ENCODE results near the gene TMEM53.

TMEM53 gene
- total RNA-seq = 0.52 to 1.9 (median 0.86) reads per million in 3 donors

GRCh38 chr1:44674113-44675000, at the start of gene TMEM53, which contains the start of gene ARMH1:
Gene TMEM53 (minus strand): TSS chr1:44674481. CDS start chr1:44674391, 90 bp downstream.
Gene ARMH1 (plus strand): TSS chr1:44674714. CDS start chr1:44689698, 14,984 bp downstream.
- peak within 1 kb of the TSS; percentile 92 for H3K4me3 ChIP-seq (ENCODE audit: insufficient read depth, low read depth, low read length, poor library complexity, severe bottlenecking)
- H3K9me3 ChIP-seq (ENCODE audit: control insufficient read depth, low read length) = no peaks in the 10 kb centered on the region
- DNase-seq = peak; percentile 89 to 93 (median 92)
- H3K27ac ChIP-seq (ENCODE audit: insufficient read depth, low read length, poor library complexity, severe bottlenecking) = peak within 1 kb of the TSS; percentile 80
- no peaks in the 10 kb centered on the region for H3K27me3 ChIP-seq (replicated peaks; ENCODE audit: control insufficient read depth, insufficient read depth, low read length, poor library complexity, severe bottlenecking)
- no peaks in the 10 kb centered on the region for H3K36me3 ChIP-seq (ENCODE audit: control insufficient read depth, insufficient read depth, low read length)
- peaks cover 4% of the 10 kb centered on the region for H3K4me1 ChIP-seq (ENCODE audit: control insufficient read depth, insufficient read depth, low read length, poor library complexity, severe bottlenecking)

DNA sequence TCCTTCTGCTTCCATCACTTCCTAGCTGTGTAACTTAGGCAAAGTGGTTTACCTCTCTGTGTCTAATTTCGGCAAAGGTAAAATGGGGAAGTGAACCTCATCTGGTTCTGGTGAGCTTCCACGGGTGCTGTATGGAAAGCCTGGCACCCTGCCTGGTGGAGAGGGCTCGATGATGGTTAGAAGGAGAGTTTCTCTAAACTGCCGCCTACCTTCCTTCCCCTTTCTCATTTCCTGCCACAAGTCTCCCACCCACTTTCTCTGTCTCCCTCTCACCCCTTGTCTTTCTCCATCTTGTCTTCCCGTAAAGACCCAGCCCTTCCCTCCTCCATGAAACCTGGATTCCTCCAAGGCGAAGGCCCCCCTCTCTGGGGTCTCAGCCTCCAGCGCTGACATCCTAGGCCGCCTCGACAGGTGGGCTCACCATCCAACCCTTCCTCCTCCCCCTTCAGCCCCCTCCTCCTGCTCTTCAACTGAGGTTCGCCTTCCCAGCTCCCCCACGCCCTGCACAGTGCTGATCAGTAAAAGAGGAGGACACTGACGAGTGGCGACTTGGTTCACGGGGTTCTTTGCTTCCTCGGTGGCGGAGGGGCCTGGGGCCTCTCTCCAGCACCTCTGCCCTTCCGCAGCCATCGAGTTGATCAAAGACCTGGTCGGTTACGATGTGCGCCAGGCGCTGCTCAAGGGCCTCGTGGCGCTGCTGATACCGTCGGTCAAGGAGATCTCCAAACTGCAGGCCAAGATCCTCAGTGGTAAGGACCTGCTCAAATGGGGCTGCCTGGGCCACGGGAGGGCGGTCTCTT, 49.4 kb upstream of the TMEM53 start:
- H3K9me3 ChIP-seq (ENCODE audit: control insufficient read depth, low read length) = no peaks in the 10 kb centered on the region
- DNase-seq = no peak
- no peaks in the 10 kb centered on the region for H3K27me3 ChIP-seq (replicated peaks; ENCODE audit: control insufficient read depth, insufficient read depth, low read length, poor library complexity, severe bottlenecking)
- no peaks in the 10 kb centered on the region for H3K36me3 ChIP-seq (ENCODE audit: control insufficient read depth, insufficient read depth, low read length)
- peak overlapping the region; percentile 7 for H3K4me3 ChIP-seq (ENCODE audit: insufficient read depth, low read depth, low read length, poor library complexity, severe bottlenecking)
- peaks cover 21% of the 10 kb centered on the region for H3K4me1 ChIP-seq (ENCODE audit: control insufficient read depth, insufficient read depth, low read length, poor library complexity, severe bottlenecking)
- H3K27ac ChIP-seq (ENCODE audit: insufficient read depth, low read length, poor library complexity, severe bottlenecking) = peak overlapping the region; percentile 50

GRCh38 chr1:44723064-44723463, 48.8 kb upstream of the TMEM53 start:
- Histone ChIP-seq H3K9me3 (ENCODE audit: control insufficient read depth, low read length) (no peaks in the 10 kb centered on the region), H3K27ac (ENCODE audit: insufficient read depth, low read length, poor library complexity, severe bottlenecking) (peak overlapping the region; percentile 50), H3K4me3 (ENCODE audit: insufficient read depth, low read depth, low read length, poor library complexity, severe bottlenecking) (peak overlapping the region; percentile 7), H3K27me3 (replicated peaks; ENCODE audit: control insufficient read depth, insufficient read depth, low read length, poor library complexity, severe bottlenecking) (no peaks in the 10 kb centered on the region), H3K36me3 (ENCODE audit: control insufficient read depth, insufficient read depth, low read length) (no peaks in the 10 kb centered on the region), H3K4me1 (ENCODE audit: control insufficient read depth, insufficient read depth, low read length, poor library complexity, severe bottlenecking) (peaks cover 21% of the 10 kb centered on the region)
- no peak for DNase-seq

- peak overlapping the region; percentile 57 for H3K27ac ChIP-seq (ENCODE audit: insufficient read depth, low read length, poor library complexity, severe bottlenecking)
- peak; percentile 41 to 51 (median 45) for DNase-seq
These were observed 47.4 kb upstream of the TMEM53 start for GRCh38 chr1:44721485-44722361.

GRCh38 chr1:44720281-44720680, 46.0 kb upstream of the TMEM53 start:
- no peaks in the 10 kb centered on the region for H3K36me3 ChIP-seq (ENCODE audit: control insufficient read depth, insufficient read depth, low read length)
- no peak overlapping the region for H3K27ac ChIP-seq (ENCODE audit: insufficient read depth, low read length, poor library complexity, severe bottlenecking)
- peaks cover 21% of the 10 kb centered on the region for H3K4me1 ChIP-seq (ENCODE audit: control insufficient read depth, insufficient read depth, low read length, poor library complexity, severe bottlenecking)
- H3K27me3 ChIP-seq (replicated peaks; ENCODE audit: control insufficient read depth, insufficient read depth, low read length, poor library complexity, severe bottlenecking) = no peaks in the 10 kb centered on the region
- H3K9me3 ChIP-seq (ENCODE audit: control insufficient read depth, low read length) = no peaks in the 10 kb centered on the region
- H3K4me3 ChIP-seq (ENCODE audit: insufficient read depth, low read depth, low read length, poor library complexity, severe bottlenecking) = no peak overlapping the region
- no peak for DNase-seq

More at GRCh38 chr1:44721485-44722361, 47.4 kb upstream of the TMEM53 start:
- H3K4me1 ChIP-seq (ENCODE audit: control insufficient read depth, insufficient read depth, low read length, poor library complexity, severe bottlenecking) = peaks cover 21% of the 10 kb centered on the region
- no peaks in the 10 kb centered on the region for H3K27me3 ChIP-seq (replicated peaks; ENCODE audit: control insufficient read depth, insufficient read depth, low read length, poor library complexity, severe bottlenecking)
- no peak overlapping the region for H3K4me3 ChIP-seq (ENCODE audit: insufficient read depth, low read depth, low read length, poor library complexity, severe bottlenecking)
- H3K9me3 ChIP-seq (ENCODE audit: control insufficient read depth, low read length) = no peaks in the 10 kb centered on the region
- no peaks in the 10 kb centered on the region for H3K36me3 ChIP-seq (ENCODE audit: control insufficient read depth, insufficient read depth, low read length)

DNA sequence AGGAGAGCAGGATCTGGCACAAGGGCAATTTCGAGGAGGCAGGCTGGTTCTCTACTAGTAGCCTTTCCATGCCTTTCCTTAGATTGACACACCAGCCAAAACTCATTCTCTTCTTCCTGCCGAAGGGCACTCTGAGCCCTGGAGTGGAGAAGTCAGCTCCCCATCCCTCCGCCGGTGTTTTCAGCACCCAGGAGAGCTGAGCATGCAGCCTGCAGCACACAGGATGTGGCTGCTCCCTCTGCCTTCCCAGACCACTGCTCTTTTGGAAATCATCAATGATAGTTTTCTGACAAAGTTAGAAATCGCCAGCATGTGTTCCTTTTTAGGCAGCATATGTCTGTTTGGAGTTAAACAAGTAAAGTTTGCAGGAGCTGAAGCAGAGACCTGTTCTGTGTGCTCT, 45.0 kb upstream of the TMEM53 start:
- Histone ChIP-seq H3K27ac (ENCODE audit: insufficient read depth, low read length, poor library complexity, severe bottlenecking) (no peak overlapping the region), H3K36me3 (ENCODE audit: control insufficient read depth, insufficient read depth, low read length) (no peaks in the 10 kb centered on the region), H3K9me3 (ENCODE audit: control insufficient read depth, low read length) (no peaks in the 10 kb centered on the region), H3K27me3 (replicated peaks; ENCODE audit: control insufficient read depth, insufficient read depth, low read length, poor library complexity, severe bottlenecking) (no peaks in the 10 kb centered on the region), H3K4me3 (ENCODE audit: insufficient read depth, low read depth, low read length, poor library complexity, severe bottlenecking) (no peak overlapping the region), H3K4me1 (ENCODE audit: control insufficient read depth, insufficient read depth, low read length, poor library complexity, severe bottlenecking) (peaks cover 21% of the 10 kb centered on the region)
- DNase-seq = no peak

DNA sequence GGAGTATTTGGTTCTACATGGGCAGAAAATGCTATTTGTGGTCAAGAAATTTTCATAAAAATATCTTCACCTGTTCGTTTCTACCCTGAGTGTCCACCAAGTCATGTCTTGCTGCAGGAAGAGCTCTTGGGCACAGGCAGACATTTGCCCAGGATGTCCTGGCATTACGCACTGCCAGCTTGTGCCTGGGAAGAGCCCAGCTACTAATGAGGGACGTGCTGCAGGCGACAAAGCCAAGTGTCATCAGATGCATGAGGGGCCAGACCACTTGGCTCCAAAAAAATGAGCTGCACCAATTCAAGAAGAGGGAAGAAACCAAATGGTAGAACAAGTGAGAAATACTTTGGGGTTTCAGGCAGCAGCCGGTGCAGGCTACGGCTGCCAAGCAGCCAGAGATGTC, 43.8 kb upstream of the TMEM53 start:
- H3K4me1 ChIP-seq (ENCODE audit: control insufficient read depth, insufficient read depth, low read length, poor library complexity, severe bottlenecking) = peaks cover 14% of the 10 kb centered on the region
- no peak for DNase-seq
- H3K27me3 ChIP-seq (replicated peaks; ENCODE audit: control insufficient read depth, insufficient read depth, low read length, poor library complexity, severe bottlenecking) = no peaks in the 10 kb centered on the region
- H3K9me3 ChIP-seq (ENCODE audit: control insufficient read depth, low read length) = no peaks in the 10 kb centered on the region
- H3K4me3 ChIP-seq (ENCODE audit: insufficient read depth, low read depth, low read length, poor library complexity, severe bottlenecking) = no peak overlapping the region
- no peaks in the 10 kb centered on the region for H3K36me3 ChIP-seq (ENCODE audit: control insufficient read depth, insufficient read depth, low read length)
- H3K27ac ChIP-seq (ENCODE audit: insufficient read depth, low read length, poor library complexity, severe bottlenecking) = no peak overlapping the region

DNA sequence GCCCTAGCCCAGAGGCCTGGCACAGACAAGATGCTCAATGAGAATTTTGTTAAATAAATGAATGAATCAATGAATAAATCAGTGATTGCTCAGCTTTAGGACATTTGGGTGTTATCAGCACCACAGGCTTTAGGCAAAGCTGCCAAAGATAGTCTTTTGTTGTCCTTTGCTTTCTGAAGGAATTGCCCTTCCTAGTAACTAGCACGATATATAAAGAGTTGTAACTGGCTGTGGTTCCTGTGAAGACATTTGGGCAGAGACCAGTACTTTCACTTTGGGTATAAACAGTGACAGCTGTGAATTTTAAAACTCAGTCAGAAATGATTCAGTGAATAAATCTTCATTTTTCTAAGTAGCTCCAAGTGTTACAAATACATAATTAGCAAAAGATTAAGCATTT, 43.4 kb upstream of the TMEM53 start:
- H3K4me1 ChIP-seq (ENCODE audit: control insufficient read depth, insufficient read depth, low read length, poor library complexity, severe bottlenecking) = peaks cover 14% of the 10 kb centered on the region

GRCh38 chr1:44717156-44717555, 42.9 kb upstream of the TMEM53 start:
- peaks cover 14% of the 10 kb centered on the region for H3K4me1 ChIP-seq (ENCODE audit: control insufficient read depth, insufficient read depth, low read length, poor library complexity, severe bottlenecking)

More for the DNA sequence above, 43.4 kb upstream of the TMEM53 start:
- H3K9me3 ChIP-seq (ENCODE audit: control insufficient read depth, low read length) = no peaks in the 10 kb centered on the region
- no peaks in the 10 kb centered on the region for H3K27me3 ChIP-seq (replicated peaks; ENCODE audit: control insufficient read depth, insufficient read depth, low read length, poor library complexity, severe bottlenecking)
- H3K27ac ChIP-seq (ENCODE audit: insufficient read depth, low read length, poor library complexity, severe bottlenecking) = no peak overlapping the region
- no peak overlapping the region for H3K4me3 ChIP-seq (ENCODE audit: insufficient read depth, low read depth, low read length, poor library complexity, severe bottlenecking)
- no peak for DNase-seq
- no peaks in the 10 kb centered on the region for H3K36me3 ChIP-seq (ENCODE audit: control insufficient read depth, insufficient read depth, low read length)

More at GRCh38 chr1:44717156-44717555, 42.9 kb upstream of the TMEM53 start:
- H3K36me3 ChIP-seq (ENCODE audit: control insufficient read depth, insufficient read depth, low read length) = no peaks in the 10 kb centered on the region
- DNase-seq = no peak
- no peak overlapping the region for H3K27ac ChIP-seq (ENCODE audit: insufficient read depth, low read length, poor library complexity, severe bottlenecking)
- H3K9me3 ChIP-seq (ENCODE audit: control insufficient read depth, low read length) = no peaks in the 10 kb centered on the region
- no peaks in the 10 kb centered on the region for H3K27me3 ChIP-seq (replicated peaks; ENCODE audit: control insufficient read depth, insufficient read depth, low read length, poor library complexity, severe bottlenecking)
- no peak overlapping the region for H3K4me3 ChIP-seq (ENCODE audit: insufficient read depth, low read depth, low read length, poor library complexity, severe bottlenecking)

All from effector memory CD4-positive, alpha-beta T cell (primary cell).